Keratinocyte (primary cell): ENCODE measurements around the gene ENO2. TPM values are rescaled to one million over a fixed set of nuclear protein-coding genes. Genes with fewer than 3 reads are reported as not detected.
A peak's percentile ranks its signal among the peaks of the same experiment; 100 is the strongest.

ENCODE experiments used
- DNase-seq: peaks from one replicate; pipeline ENCODE4 v3.0.0-alpha.2; 2011; ENCODE audit warnings: low read depth, missing footprints, low spot score
- FAIRE-seq: peaks from 2 replicates; lab custom pipeline; 2011; peaks lifted over from hg19 to GRCh38; lab: Jason Lieb, UNC
- H2AFZ ChIP-seq: 2 replicates; pipeline ENCODE4 v1.6.0; 2012; ENCODE audit warnings: low read length, control low read depth, inconsistent platforms; ENCODE audit not compliant: control insufficient read depth
- H3K27ac ChIP-seq: 2 replicates; pipeline ENCODE4 v1.5.1; 2011; ENCODE audit warnings: low read length; ENCODE audit not compliant: control insufficient read depth, insufficient read depth
- H3K27me3 ChIP-seq: 3 replicates; pipeline ENCODE4 v1.6.0; 2011; ENCODE audit warnings: low read length; ENCODE audit not compliant: control insufficient read depth, insufficient read depth; ENCODE audit errors: extremely low read depth
- H3K36me3 ChIP-seq, 2 experiments: 2 replicates in 1 of 2; 3 replicates in 1 of 2; pipeline ENCODE4 v1.5.1; 2011; ENCODE audit warnings: low read length in 2 of 2, mild to moderate bottlenecking in 1 of 2; ENCODE audit not compliant: control insufficient read depth in 2 of 2, insufficient read depth in 2 of 2; ENCODE audit errors: extremely low read depth in 1 of 2
- H3K4me1 ChIP-seq: 3 replicates; pipeline ENCODE4 v1.5.1; 2011; ENCODE audit warnings: low read length; ENCODE audit not compliant: control insufficient read depth, insufficient read depth; ENCODE audit errors: extremely low read depth
- H3K4me2 ChIP-seq: 3 replicates; pipeline ENCODE4 v1.6.0; 2011; ENCODE audit warnings: low read depth, low read length; ENCODE audit not compliant: control insufficient read depth, insufficient read depth; ENCODE audit errors: extremely low read depth
- H3K4me3 ChIP-seq, 3 experiments: fragments of 200-600 bp in 1 of 3; sonication (generic) in 1 of 3; 2 replicates in 2 of 3; 3 replicates in 1 of 3; pipeline ENCODE4 v1.5.1; 2011 to 2016; ENCODE audit warnings: low read length in 3 of 3, mild to moderate bottlenecking in 3 of 3, control low read depth in 2 of 3, inconsistent platforms in 1 of 3, low read depth in 1 of 3, mixed read lengths in 1 of 3, mixed run types in 1 of 3, moderate library complexity in 1 of 3; ENCODE audit not compliant: control insufficient read depth in 2 of 3, insufficient read depth in 2 of 3; ENCODE audit errors: extremely low read depth in 1 of 3
- H3K79me2 ChIP-seq: 2 replicates; pipeline ENCODE4 v1.6.0; 2012; ENCODE audit warnings: low read length; ENCODE audit not compliant: control insufficient read depth, insufficient read depth
- H3K9ac ChIP-seq: 3 replicates; pipeline ENCODE4 v1.6.0; 2011; ENCODE audit warnings: low read length; ENCODE audit not compliant: control insufficient read depth, insufficient read depth; ENCODE audit errors: extremely low read depth
- H3K9me1 ChIP-seq: 3 replicates; pipeline ENCODE4 v1.6.0; 2011; ENCODE audit warnings: low read length; ENCODE audit not compliant: control insufficient read depth, insufficient read depth; ENCODE audit errors: extremely low read depth
- H3K9me3 ChIP-seq: 2 replicates; pipeline ENCODE4 v1.5.1; 2012; ENCODE audit warnings: low read depth, low read length; ENCODE audit not compliant: control insufficient read depth
- H4K20me1 ChIP-seq: 3 replicates; pipeline ENCODE4 v1.6.0; 2011; ENCODE audit warnings: low read length; ENCODE audit not compliant: control insufficient read depth, insufficient read depth; ENCODE audit errors: extremely low read depth
- EZH2 ChIP-seq: IDR thresholded peaks from one replicate; pipeline ENCODE4 v1.6.1; 2012; ENCODE audit warnings: inconsistent platforms, mild to moderate bottlenecking, low read length, moderate library complexity
- dilution Hi-C: fragments of 300-500 bp; cut with MboI; formaldehyde crosslinking; loops from one replicate; pipeline ENCODE4 v1.7.0; 2020; ENCODE audit warnings: low sequenced_read_pairs; ENCODE audit not compliant: extremely low pct_ligation_motif_present
- polyA plus RNA-seq, 5 experiments: library from polyadenylated mRNA; depleted of rRNA in 3 of 5; stranded (reverse) in 3 of 5; stranded (forward) in 1 of 5; unstranded in 1 of 5; fragments of >200 nt; gene quantifications; 1 replicate in 1 of 5; 2 replicates in 3 of 5; 3 replicates in 1 of 5; pipeline versions ENCODE4 v1.2.1 to v1.2.3, GENCODE V29; 2011 to 2012; ENCODE audit warnings: missing spikeins in 2 of 5, low read depth in 1 of 5, low replicate concordance in 1 of 5
- TF ChIP-seq, protein P1 (sequence below), 3 experiments: IDR thresholded peaks in 1 of 3; conservative IDR thresholded peaks in 1 of 3; optimal IDR thresholded peaks in 1 of 3; 2 replicates in 2 of 3; 3 replicates in 1 of 3; pipeline versions ENCODE3 to v1.5.1; 2011; ENCODE audit warnings: low read length in 3 of 3, mild to moderate bottlenecking in 3 of 3, moderate library complexity in 2 of 3, control low read depth in 1 of 3, inconsistent platforms in 1 of 3; ENCODE audit not compliant: insufficient read depth in 2 of 3; ENCODE audit errors: extremely low read depth in 1 of 3

Gene ENO2
- polyA plus RNA-seq, 1 donor (not counting 4 experiments of a cell fraction or from before 2014, with no cell fraction given): 1.7 TPM

DNA sequence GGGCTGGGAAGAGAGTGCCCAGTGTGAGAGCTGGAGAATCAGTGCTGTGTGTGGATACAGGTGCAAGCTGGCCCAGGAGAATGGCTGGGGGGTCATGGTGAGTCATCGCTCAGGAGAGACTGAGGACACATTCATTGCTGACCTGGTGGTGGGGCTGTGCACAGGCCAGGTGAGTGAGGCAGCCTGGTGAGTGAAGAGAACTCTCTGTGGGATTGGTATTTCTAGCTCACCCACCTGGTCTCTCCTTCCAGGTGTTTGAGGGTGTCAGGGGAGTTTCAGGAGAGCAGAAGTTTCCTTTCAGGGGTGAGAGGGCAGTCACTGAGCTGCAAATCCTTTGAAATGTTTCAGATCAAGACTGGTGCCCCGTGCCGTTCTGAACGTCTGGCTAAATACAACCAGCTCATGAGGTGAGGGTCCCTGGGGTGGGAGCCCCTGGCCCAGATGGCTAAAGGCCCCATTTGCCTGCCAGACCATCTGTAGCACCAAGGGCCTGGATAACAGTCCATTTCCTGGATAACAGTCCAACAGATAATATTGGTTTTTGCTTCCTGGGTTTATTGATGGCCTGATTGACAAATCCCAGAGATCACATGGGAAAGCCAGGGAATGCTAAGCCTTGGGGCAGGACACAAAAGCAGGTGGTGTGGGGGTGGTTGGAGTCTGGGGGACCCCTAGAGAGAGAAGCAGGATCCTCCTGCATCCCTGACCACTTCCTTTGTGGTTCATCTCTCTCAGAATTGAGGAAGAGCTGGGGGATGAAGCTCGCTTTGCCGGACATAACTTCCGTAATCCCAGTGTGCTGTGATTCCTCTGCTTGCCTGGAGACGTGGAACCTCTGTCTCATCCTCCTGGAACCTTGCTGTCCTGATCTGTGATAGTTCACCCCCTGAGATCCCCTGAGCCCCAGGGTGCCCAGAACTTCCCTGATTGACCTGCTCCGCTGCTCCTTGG is 7.9 kb downstream of the ENO2 start:
- H4K20me1 ChIP-seq: no peaks in the 10 kb centered on the region
- TF ChIP-seq, protein P1, sequence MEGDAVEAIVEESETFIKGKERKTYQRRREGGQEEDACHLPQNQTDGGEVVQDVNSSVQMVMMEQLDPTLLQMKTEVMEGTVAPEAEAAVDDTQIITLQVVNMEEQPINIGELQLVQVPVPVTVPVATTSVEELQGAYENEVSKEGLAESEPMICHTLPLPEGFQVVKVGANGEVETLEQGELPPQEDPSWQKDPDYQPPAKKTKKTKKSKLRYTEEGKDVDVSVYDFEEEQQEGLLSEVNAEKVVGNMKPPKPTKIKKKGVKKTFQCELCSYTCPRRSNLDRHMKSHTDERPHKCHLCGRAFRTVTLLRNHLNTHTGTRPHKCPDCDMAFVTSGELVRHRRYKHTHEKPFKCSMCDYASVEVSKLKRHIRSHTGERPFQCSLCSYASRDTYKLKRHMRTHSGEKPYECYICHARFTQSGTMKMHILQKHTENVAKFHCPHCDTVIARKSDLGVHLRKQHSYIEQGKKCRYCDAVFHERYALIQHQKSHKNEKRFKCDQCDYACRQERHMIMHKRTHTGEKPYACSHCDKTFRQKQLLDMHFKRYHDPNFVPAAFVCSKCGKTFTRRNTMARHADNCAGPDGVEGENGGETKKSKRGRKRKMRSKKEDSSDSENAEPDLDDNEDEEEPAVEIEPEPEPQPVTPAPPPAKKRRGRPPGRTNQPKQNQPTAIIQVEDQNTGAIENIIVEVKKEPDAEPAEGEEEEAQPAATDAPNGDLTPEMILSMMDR (optimal IDR thresholded peaks at IDR 0.05 in 1 of 3, IDR thresholded peaks at IDR 0.05 in 1 of 3, conservative IDR thresholded peaks at IDR 0.05 in 1 of 3; ENCODE audit: extremely low read depth in 1 of 3, insufficient read depth in 2 of 3, low read length in 3 of 3): peak in 1 of 3 experiments; percentile 11
- TF ChIP-seq EZH2: no peak
- no peaks in the 10 kb centered on the region for H3K36me3 ChIP-seq
- no peak overlapping the region for H2AFZ ChIP-seq
- FAIRE-seq (no peak), DNase-seq (no peak)
- no peaks in the 10 kb centered on the region for H3K9me3 ChIP-seq
- H3K9ac ChIP-seq: no peak overlapping the region
- no peak overlapping the region for H3K4me3 ChIP-seq
- peaks cover 39% of the 10 kb centered on the region for H3K4me1 ChIP-seq
- H3K27ac ChIP-seq: no peak overlapping the region
- H3K27me3 ChIP-seq: no peaks in the 10 kb centered on the region
- no peak overlapping the region for H3K4me2 ChIP-seq
- peaks cover 2% of the 10 kb centered on the region for H3K9me1 ChIP-seq
- dilution Hi-C loops: no loop called here
- H3K79me2 ChIP-seq: peaks cover 4% of the 10 kb centered on the region

DNA sequence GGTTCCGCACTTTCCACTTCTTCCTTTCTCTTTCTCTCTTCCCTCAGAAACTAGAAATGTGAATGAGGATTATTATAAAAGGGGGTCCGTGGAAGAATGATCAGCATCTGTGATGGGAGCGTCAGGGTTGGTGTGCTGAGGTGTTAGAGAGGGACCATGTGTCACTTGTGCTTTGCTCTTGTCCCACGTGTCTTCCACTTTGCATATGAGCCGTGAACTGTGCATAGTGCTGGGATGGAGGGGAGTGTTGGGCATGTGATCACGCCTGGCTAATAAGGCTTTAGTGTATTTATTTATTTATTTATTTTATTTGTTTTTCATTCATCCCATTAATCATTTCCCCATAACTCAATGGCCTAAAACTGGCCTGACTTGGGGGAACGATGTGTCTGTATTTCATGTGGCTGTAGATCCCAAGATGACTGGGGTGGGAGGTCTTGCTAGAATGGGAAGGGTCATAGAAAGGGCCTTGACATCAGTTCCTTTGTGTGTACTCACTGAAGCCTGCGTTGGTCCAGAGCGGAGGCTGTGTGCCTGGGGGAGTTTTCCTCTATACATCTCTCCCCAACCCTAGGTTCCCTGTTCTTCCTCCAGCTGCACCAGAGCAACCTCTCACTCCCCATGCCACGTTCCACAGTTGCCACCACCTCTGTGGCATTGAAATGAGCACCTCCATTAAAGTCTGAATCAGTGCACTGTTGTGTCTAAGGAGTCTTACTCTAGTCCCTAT is 8.8 kb downstream of the ENO2 start:
- H2AFZ ChIP-seq: no peak overlapping the region
- peaks cover 2% of the 10 kb centered on the region for H3K9me1 ChIP-seq
- FAIRE-seq (no peak), DNase-seq (no peak)
- H3K27me3 ChIP-seq: no peaks in the 10 kb centered on the region
- no peak overlapping the region for H3K27ac ChIP-seq
- H3K36me3 ChIP-seq: no peaks in the 10 kb centered on the region
- dilution Hi-C loops: no loop called here
- H3K4me2 ChIP-seq: no peak overlapping the region
- H3K9ac ChIP-seq: no peak overlapping the region
- no peak overlapping the region for H3K4me3 ChIP-seq
- TF ChIP-seq, protein P1 (optimal IDR thresholded peaks at IDR 0.05 in 1 of 3, IDR thresholded peaks at IDR 0.05 in 1 of 3, conservative IDR thresholded peaks at IDR 0.05 in 1 of 3; ENCODE audit: extremely low read depth in 1 of 3, insufficient read depth in 2 of 3, low read length in 3 of 3): no peak
- TF ChIP-seq EZH2: no peak
- no peaks in the 10 kb centered on the region for H4K20me1 ChIP-seq
- peaks cover 39% of the 10 kb centered on the region for H3K4me1 ChIP-seq
- no peaks in the 10 kb centered on the region for H3K9me3 ChIP-seq
- H3K79me2 ChIP-seq: peaks cover 8% of the 10 kb centered on the region
